ENCODE results near the gene ANKRD24.

The ANKRD24 gene

DNA sequence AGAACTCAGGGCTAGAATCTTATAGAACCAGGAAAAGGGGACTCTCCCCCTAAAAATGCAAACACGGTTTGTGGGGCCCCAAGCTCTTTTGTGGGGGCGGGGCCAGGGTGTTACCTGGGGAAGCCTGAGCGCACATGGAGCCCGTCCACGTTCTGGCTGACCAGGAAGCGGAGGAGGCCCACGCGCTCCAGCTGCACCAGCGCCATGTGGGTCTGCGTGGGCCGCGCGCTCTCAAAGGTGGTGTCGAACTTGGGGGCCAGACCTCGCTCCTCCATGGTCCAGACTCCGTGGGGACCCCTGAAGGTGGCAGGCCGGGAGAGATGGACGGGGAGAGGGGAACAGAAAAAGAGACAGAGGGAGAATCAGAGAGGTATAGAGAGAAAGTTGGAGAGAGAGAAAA is 3.5 kb upstream of the ANKRD24 start:
- H3K9ac ChIP-seq (ENCODE audit: insufficient read length): no peak overlapping the region
- no peak for DNase-seq (ENCODE audit: low read depth, low spot score)
- no peaks in the 10 kb centered on the region for H3K9me3 ChIP-seq (ENCODE audit: low read depth, low read length)
- H3K27ac ChIP-seq: no peak overlapping the region
- H3K36me3 ChIP-seq (ENCODE audit: insufficient read depth, low read length): peaks cover 7% of the 10 kb centered on the region; the same call in 1 of the 2 replicates
- no peak for TF ChIP-seq EZH2 (IDR thresholded peaks at IDR 0.05)
- TF ChIP-seq FOXP2 (optimal IDR thresholded peaks at IDR 0.05; ENCODE audit: control extremely low read depth, extremely low read length, insufficient read depth): no peak
- no peak for TF ChIP-seq POLR2AphosphoS5 (IDR thresholded peaks at IDR 0.05; ENCODE audit: borderline replicate concordance, low read depth, low read length)
- no peak overlapping the region for H3K4me3 ChIP-seq

DNA sequence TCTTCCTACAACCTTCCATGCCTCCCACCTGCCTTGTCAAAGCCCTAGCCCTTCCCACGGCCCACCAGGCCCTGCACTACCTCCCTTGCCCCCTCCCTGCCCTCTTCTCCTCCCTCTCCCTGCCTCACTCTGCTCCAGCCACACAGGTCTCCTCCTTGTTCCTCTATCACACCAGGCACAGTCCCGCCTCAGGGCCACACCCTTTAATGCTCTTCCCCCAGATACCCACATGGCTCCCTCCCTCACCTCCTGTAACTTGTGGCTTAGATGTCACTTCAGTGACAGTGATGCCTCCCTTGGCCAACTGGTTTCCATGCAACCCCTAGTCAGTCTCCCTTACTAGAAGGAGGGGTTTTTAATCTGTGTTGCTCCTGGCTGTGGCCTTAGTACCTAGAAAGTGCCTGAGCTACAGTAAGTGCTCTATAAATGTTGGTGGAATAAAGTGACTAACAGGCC is 1.4 kb upstream of the ANKRD24 start:
- DNase-seq (ENCODE audit: low read depth, low spot score): no peak
- no peak for TF ChIP-seq FOXP2 (optimal IDR thresholded peaks at IDR 0.05; ENCODE audit: control extremely low read depth, extremely low read length, insufficient read depth)
- TF ChIP-seq EZH2 (IDR thresholded peaks at IDR 0.05): no peak
- TF ChIP-seq POLR2AphosphoS5 (IDR thresholded peaks at IDR 0.05; ENCODE audit: borderline replicate concordance, low read depth, low read length): no peak
- peaks cover 7% of the 10 kb centered on the region; the same call in 1 of the 2 replicates for H3K36me3 ChIP-seq (ENCODE audit: insufficient read depth, low read length)
- H3K9ac ChIP-seq (ENCODE audit: insufficient read length): no peak overlapping the region
- no peaks in the 10 kb centered on the region for H3K9me3 ChIP-seq (ENCODE audit: low read depth, low read length)
- no peak overlapping the region for H3K27ac ChIP-seq
- H3K4me3 ChIP-seq: peak overlapping the region; percentile 82

DNA sequence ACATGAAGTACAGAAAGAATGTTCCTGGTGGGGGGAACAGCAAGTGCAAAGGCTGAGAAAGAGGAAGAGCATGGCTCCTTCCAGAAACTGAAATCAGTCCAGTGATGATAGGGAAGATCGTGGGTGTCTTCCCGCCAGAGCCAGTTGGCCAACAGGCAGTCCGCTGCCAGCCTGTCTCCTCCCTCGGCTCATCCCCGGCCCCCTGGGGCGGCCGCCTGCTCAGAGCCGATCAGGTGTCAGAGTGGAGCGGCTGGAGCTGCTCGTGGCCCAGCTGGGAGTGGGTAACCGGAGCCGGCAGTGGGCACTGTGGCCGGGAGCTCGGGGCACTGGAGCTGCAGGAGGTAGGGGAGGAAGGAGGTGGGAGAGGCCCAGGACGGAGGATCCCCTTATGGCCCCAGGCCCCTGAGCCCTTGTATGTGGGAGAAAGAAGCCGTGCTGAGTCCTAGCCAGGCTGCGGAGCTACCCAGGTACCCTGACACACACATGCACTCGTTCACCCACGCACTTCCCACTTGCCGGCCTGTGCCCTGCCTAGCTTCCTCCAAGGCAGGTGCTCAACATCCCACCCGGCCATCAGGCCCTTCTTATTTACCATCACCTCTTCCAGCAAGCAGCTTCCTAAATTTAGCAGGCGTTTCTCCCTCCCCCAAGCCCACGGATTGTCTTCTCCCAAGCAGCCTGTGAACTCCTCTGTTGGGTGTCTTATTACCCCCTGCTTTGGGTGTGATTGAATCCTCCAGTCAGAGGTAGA is 1.7 kb downstream of the ANKRD24 start:
- Histone ChIP-seq H3K9ac (ENCODE audit: insufficient read length) (no peak overlapping the region), H3K27ac (no peak overlapping the region), H3K4me3 (no peak overlapping the region; the same call in 1 of the 2 replicates), H3K36me3 (ENCODE audit: insufficient read depth, low read length) (peaks cover 7% of the 10 kb centered on the region; the same call in 1 of the 2 replicates), H3K9me3 (ENCODE audit: low read depth, low read length) (no peaks in the 10 kb centered on the region)
- DNase-seq (ENCODE audit: low read depth, low spot score): no peak
- TF ChIP-seq POLR2AphosphoS5 (IDR thresholded peaks at IDR 0.05; ENCODE audit: borderline replicate concordance, low read depth, low read length) (no peak), EZH2 (IDR thresholded peaks at IDR 0.05) (no peak), FOXP2 (optimal IDR thresholded peaks at IDR 0.05; ENCODE audit: control extremely low read depth, extremely low read length, insufficient read depth) (no peak)

DNA sequence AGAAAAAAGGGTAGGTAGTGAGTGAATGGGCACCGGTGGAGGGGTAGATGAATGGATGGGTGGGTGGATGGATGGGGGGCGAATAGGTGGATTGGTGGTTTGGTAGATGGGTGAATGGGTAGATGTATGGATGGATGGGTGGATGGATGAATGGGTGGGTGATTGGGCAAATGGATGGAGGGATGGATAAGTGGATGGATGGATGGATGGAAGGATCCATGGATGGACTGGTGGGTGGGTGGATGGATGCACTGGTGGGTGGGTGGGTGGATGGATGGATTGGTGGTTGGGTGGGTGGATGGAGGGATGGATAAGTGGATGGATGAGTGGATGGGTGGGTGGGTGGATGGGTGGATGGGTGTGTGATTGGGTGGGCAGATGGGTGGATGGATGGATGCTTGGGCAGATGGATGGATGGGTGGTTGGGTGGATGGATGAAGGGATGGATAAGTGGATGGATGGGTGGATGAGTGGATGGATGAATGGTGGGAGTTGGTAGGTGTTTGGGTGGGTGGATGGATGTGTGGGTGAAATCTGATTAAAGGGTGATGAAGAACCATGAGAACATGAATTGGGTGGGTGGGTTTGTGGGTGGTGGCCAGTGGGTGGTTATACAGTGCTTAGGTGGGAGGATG is 2.3 kb downstream of the ANKRD24 start:
- peaks cover 7% of the 10 kb centered on the region; the same call in 1 of the 2 replicates for H3K36me3 ChIP-seq (ENCODE audit: insufficient read depth, low read length)
- H3K9ac ChIP-seq (ENCODE audit: insufficient read length): no peak overlapping the region
- DNase-seq (ENCODE audit: low read depth, low spot score): no peak
- no peak for TF ChIP-seq FOXP2 (optimal IDR thresholded peaks at IDR 0.05; ENCODE audit: control extremely low read depth, extremely low read length, insufficient read depth)
- TF ChIP-seq POLR2AphosphoS5 (IDR thresholded peaks at IDR 0.05; ENCODE audit: borderline replicate concordance, low read depth, low read length): no peak
- no peak for TF ChIP-seq EZH2 (IDR thresholded peaks at IDR 0.05)
- no peaks in the 10 kb centered on the region for H3K9me3 ChIP-seq (ENCODE audit: low read depth, low read length)
- no peak overlapping the region for H3K4me3 ChIP-seq
- no peak overlapping the region for H3K27ac ChIP-seq

DNA sequence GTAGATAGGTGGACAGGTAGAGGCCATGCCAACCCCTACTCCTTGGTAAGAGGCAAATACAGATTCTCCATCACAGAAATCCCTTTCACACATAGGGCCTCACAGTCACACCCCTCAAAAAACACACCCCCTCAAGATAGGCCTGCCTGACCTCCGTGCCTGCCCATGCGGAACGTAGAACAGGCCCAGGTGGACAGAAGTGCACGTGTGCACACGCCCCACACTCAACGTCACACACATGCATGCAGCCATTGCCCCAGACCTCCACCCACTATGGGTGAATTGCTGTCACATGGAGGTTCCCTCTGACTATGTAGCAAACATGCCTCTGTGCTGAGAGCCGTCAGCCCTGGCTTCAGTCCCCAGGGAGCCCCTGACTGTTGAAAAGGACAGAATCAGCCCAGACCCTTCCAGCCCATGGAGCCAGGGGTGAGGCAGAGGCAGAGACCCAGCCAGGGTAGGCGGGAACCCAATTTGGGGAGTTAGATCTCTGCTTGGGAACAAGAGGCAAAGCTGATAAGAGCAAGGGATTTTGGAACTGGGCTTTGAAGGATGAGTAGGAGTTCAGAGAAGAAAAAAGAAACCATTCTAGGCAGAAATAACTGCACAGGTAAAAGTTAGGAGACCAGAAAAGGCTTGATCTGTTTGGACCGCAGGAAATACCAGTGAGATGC is 3.1 kb downstream of the ANKRD24 start:
- H3K27ac ChIP-seq: no peak overlapping the region
- DNase-seq (ENCODE audit: low read depth, low spot score): no peak
- no peak overlapping the region for H3K9ac ChIP-seq (ENCODE audit: insufficient read length)
- H3K36me3 ChIP-seq (ENCODE audit: insufficient read depth, low read length): peaks cover 3% of the 10 kb centered on the region; the same call in 1 of the 2 replicates
- no peak overlapping the region for H3K4me3 ChIP-seq
- no peak for TF ChIP-seq FOXP2 (optimal IDR thresholded peaks at IDR 0.05; ENCODE audit: control extremely low read depth, extremely low read length, insufficient read depth)
- no peak for TF ChIP-seq EZH2 (IDR thresholded peaks at IDR 0.05)
- TF ChIP-seq POLR2AphosphoS5 (IDR thresholded peaks at IDR 0.05; ENCODE audit: borderline replicate concordance, low read depth, low read length): no peak
- H3K9me3 ChIP-seq (ENCODE audit: low read depth, low read length): no peaks in the 10 kb centered on the region

DNA sequence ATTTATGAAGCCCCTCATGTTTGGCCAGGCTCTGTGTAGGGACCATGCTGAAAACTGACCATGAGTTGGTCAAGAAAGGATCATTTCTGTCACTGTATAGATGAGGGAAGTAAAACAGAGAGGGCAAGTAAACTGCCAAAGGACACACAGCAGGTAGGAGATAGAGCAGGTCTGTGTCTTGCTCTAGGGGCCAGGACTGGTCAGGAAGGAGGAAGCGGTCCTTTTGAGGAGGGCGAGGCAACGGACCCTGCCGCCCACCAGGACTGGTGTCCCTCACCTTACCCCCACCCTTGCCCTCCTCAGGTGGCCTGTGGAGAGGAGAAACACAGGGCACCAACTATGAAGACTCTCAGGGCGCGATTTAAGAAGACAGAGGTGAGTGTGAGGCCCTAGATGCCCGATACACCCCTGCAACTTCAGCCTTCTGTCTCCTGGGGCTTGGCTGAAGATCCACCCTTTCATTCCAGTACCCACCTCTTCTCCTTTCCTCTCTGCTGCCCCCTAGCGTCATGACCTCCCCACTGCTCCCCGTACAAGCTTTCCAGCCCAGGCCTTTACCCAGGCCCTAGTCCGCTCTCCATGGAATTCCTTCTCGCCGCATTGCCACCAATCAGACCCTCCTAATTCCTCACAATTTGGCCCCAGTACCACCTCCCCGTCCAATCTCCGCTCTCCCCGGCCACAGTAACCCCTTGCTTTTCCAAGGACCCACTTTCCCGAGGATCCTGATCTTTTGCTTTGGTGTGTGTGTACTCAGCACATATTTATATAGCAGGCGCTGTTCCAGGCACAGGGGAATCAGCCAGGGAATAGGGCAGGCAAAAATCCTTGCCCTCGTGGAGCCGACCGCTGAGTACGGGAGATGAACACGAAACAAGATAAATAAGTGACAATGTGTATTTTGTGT is 3.9 kb downstream of the ANKRD24 start:
- H3K4me3 ChIP-seq: no peak overlapping the region
- H3K9ac ChIP-seq (ENCODE audit: insufficient read length): no peak overlapping the region
- TF ChIP-seq FOXP2 (optimal IDR thresholded peaks at IDR 0.05; ENCODE audit: control extremely low read depth, extremely low read length, insufficient read depth) (no peak), EZH2 (IDR thresholded peaks at IDR 0.05) (no peak), POLR2AphosphoS5 (IDR thresholded peaks at IDR 0.05; ENCODE audit: borderline replicate concordance, low read depth, low read length) (no peak)
- H3K27ac ChIP-seq: no peak overlapping the region
- H3K36me3 ChIP-seq (ENCODE audit: insufficient read depth, low read length): no peaks in the 10 kb centered on the region
- DNase-seq (ENCODE audit: low read depth, low spot score): peak; percentile 34
- H3K9me3 ChIP-seq (ENCODE audit: low read depth, low read length): no peaks in the 10 kb centered on the region

DNA sequence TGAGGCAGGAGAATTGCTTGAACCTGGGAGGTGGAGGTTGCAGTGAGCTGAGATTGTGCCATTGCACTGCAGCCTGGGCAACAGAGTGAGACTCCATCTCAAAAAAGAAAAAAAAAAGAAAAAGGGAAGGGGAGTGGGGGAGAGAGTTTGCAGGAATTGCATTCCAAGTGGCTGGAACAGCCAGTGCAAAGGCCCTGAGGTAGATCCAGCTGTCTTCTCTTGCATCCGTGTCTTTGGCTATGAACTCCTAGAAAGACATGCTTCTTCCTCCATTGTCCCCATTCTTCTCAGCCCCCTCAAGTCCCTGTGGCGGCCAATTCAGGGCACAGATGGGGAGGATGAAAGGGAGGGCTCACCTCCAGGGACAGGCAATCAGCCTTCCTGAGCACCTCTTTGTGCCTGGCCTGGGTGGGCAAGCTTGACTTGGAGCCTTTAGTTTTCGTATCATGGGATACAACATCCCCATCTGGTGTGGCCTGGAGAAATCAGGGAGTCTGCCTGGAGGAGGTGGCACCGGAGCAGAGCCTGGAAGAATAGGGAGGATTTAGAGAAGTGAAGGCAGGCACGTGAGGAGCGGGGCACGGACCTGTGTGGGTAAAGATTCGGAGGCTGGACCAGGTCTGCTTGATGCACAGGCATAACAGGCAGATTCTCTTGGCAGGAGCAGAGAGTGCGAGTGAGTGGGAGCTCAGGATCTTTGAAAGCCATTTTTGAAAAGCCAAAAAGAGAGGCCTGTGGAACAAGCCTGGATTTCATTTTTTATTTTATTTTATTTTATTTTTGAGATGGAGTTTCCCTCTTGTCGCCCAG is 5.0 kb downstream of the ANKRD24 start:
- no peaks in the 10 kb centered on the region for H3K9me3 ChIP-seq (ENCODE audit: low read depth, low read length)
- no peak overlapping the region for H3K27ac ChIP-seq
- H3K36me3 ChIP-seq (ENCODE audit: insufficient read depth, low read length): no peaks in the 10 kb centered on the region
- H3K4me3 ChIP-seq: no peak overlapping the region
- DNase-seq (ENCODE audit: low read depth, low spot score): no peak
- TF ChIP-seq FOXP2 (optimal IDR thresholded peaks at IDR 0.05; ENCODE audit: control extremely low read depth, extremely low read length, insufficient read depth): no peak
- TF ChIP-seq EZH2 (IDR thresholded peaks at IDR 0.05): no peak
- TF ChIP-seq POLR2AphosphoS5 (IDR thresholded peaks at IDR 0.05; ENCODE audit: borderline replicate concordance, low read depth, low read length): no peak
- no peak overlapping the region for H3K9ac ChIP-seq (ENCODE audit: insufficient read length)

All from SK-N-MC (cell line).